ENCODE results near the gene STARD7. TPM values are rescaled to one million over a fixed set of nuclear protein-coding genes. Genes with fewer than 3 reads are reported as not detected.

The STARD7 gene
- total RNA-seq, 1 donor from 2014 or later = 147 TPM

- H3K27me3 ChIP-seq (ENCODE audit: low read depth) = no peaks in the 10 kb centered on the region
- TF ChIP-seq, protein P1, sequence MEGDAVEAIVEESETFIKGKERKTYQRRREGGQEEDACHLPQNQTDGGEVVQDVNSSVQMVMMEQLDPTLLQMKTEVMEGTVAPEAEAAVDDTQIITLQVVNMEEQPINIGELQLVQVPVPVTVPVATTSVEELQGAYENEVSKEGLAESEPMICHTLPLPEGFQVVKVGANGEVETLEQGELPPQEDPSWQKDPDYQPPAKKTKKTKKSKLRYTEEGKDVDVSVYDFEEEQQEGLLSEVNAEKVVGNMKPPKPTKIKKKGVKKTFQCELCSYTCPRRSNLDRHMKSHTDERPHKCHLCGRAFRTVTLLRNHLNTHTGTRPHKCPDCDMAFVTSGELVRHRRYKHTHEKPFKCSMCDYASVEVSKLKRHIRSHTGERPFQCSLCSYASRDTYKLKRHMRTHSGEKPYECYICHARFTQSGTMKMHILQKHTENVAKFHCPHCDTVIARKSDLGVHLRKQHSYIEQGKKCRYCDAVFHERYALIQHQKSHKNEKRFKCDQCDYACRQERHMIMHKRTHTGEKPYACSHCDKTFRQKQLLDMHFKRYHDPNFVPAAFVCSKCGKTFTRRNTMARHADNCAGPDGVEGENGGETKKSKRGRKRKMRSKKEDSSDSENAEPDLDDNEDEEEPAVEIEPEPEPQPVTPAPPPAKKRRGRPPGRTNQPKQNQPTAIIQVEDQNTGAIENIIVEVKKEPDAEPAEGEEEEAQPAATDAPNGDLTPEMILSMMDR (IDR thresholded peaks at IDR 0.05) = no peak
- DNase-seq = peak; percentile 25
- no peaks in the 10 kb centered on the region for H3K36me3 ChIP-seq
- H3K4me3 ChIP-seq = no peak overlapping the region
- no peak for ATAC-seq
- H3K27ac ChIP-seq = no peak overlapping the region
- no peaks in the 10 kb centered on the region for H3K9me3 ChIP-seq
- intact Hi-C loops (cut with DNase I) = no loop called here
- H3K4me1 ChIP-seq = no peaks in the 10 kb centered on the region
These were observed 53.9 kb downstream of the STARD7 start for GRCh38 chr2:96154506-96155380.

GRCh38 chr2:96153991-96154431 lies 54.6 kb downstream of the STARD7 start:
- Histone ChIP-seq H3K4me3 (no peak overlapping the region), H3K27ac (no peak overlapping the region), H3K4me1 (peaks cover under 1% of the 10 kb centered on the region), H3K9me3 (no peaks in the 10 kb centered on the region), H3K27me3 (ENCODE audit: low read depth) (no peaks in the 10 kb centered on the region), H3K36me3 (no peaks in the 10 kb centered on the region)
- DNase-seq (peak; percentile 38), ATAC-seq (no peak)
- intact Hi-C loops (cut with DNase I) = no loop called here
- TF ChIP-seq, protein P1 (IDR thresholded peaks at IDR 0.05) = no peak

DNA sequence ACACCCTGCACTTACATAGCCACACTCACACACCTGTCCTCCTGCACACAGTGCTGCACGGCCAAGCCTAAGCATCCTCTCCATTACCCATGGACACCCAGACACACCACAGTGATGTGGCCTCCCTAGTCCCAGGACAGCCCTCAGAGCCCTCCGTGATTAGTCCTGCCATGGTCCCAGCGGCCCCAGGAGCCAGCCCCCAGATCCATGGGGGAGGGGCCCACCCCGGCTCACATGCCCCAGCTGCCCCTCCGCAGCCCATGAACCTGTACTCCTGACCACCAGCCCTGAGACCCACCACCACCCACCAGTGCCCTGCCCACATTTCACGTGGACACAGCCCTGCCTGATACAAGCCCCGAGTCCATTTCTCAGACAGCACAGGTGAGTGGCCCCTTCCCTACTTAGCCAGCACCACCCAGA lies 55.3 kb downstream of the STARD7 start:
- peak; percentile 36 for DNase-seq
- Histone ChIP-seq H3K27me3 (ENCODE audit: low read depth) (no peaks in the 10 kb centered on the region), H3K4me3 (no peak overlapping the region), H3K36me3 (no peaks in the 10 kb centered on the region), H3K9me3 (no peaks in the 10 kb centered on the region), H3K27ac (no peak overlapping the region), H3K4me1 (peaks cover 8% of the 10 kb centered on the region)
- intact Hi-C loops (cut with DNase I) = no loop called here
- no peak for ATAC-seq
- TF ChIP-seq, protein P1 (IDR thresholded peaks at IDR 0.05) = no peak

DNA sequence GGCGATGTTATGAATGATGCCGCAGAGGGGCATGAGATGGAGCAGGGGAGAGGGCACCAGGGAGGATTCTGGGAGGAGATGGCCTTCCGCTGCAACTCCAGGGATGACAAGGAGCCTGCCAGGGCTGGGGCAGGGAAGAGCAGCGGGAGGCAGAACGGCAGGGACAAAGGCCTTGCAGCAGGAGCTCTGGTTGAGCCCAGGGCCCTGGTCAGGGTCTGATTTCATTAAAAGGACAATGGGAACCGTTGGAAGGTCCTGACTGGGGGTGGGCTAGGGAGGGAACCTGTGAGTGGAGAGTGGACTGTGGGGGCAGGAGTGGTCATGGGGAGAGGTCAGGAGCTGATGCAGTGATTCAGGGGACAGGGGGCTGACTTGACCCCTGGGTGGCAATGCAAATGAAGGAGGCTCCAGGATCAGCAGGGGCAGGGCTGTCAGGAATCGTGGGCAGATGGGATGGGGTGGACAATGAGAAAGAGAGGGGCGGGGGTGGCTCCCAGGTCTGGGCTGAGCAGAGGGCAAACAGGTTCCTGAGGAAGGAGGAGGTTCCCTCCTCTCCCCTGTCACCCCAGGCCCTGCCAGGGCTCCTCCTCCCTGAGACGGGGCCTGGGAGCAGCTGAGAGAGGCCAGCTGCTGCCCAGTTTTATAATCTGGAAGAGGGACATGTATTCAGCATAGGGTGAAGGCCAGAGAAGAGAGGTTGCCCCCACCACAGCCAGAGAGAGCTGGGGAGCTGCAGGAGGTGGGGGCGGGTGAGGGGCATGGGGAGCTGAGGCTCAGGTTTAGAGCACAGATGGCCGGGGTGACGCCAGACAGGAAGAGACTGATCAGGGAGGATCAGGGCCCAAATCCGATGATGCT lies 56.1 kb downstream of the STARD7 start:
- DNase-seq (peak; percentile 25), ATAC-seq (no peak)
- Histone ChIP-seq H3K4me3 (no peak overlapping the region), H3K27me3 (ENCODE audit: low read depth) (no peaks in the 10 kb centered on the region), H3K9me3 (no peaks in the 10 kb centered on the region), H3K36me3 (no peaks in the 10 kb centered on the region), H3K27ac (no peak overlapping the region), H3K4me1 (peaks cover 13% of the 10 kb centered on the region)
- intact Hi-C loops (cut with DNase I) = no loop called here
- TF ChIP-seq, protein P1 (IDR thresholded peaks at IDR 0.05) = no peak

- DNase-seq (no peak), ATAC-seq (no peak)
- no peaks in the 10 kb centered on the region for H3K27me3 ChIP-seq (ENCODE audit: low read depth)
- intact Hi-C loops (cut with DNase I) = no loop called here
- no peak overlapping the region for H3K27ac ChIP-seq
- no peaks in the 10 kb centered on the region for H3K36me3 ChIP-seq
- H3K9me3 ChIP-seq = no peaks in the 10 kb centered on the region
- TF ChIP-seq, protein P1 (IDR thresholded peaks at IDR 0.05) = no peak
- H3K4me1 ChIP-seq = peaks cover 19% of the 10 kb centered on the region
- no peak overlapping the region for H3K4me3 ChIP-seq
These were observed 56.9 kb downstream of the STARD7 start for GRCh38 chr2:96151595-96152303.

All from lower lobe of right lung (tissue), 2 donors.